Aorta (tissue), 5 donors: ENCODE measurements around the gene OR52E5. TPM values are rescaled to one million over a fixed set of nuclear protein-coding genes. Genes with fewer than 3 reads are reported as not detected.

Experiments used
- ATAC-seq: fragments of 200-7000 bp; cut with Tn5 transposase; one replicate; pipeline ENCODE4 v1.9.1; 2022; ENCODE audit warnings: moderate library complexity; ENCODE audit not compliant: low FRiP score
- DNase-seq, 2 donors: peaks; one replicate each; pipeline ENCODE4 v3.0.0-alpha.2; 2020
- H3K27ac ChIP-seq, 2 donors: one replicate each; pipeline ENCODE4 v1.5.1; 2013; ENCODE audit warnings: low read length in 2 of 2, mild to moderate bottlenecking in 2 of 2, moderate library complexity in 2 of 2, control low read depth in 1 of 2, inconsistent platforms in 1 of 2, low read depth in 1 of 2
- H3K27me3 ChIP-seq, 2 donors: one replicate each; pipeline ENCODE4 v1.6.1; 2013; ENCODE audit warnings: control low read depth in 1 of 2, low read length in 1 of 2, mild to moderate bottlenecking in 1 of 2, moderate library complexity in 1 of 2; ENCODE audit not compliant: insufficient read depth in 2 of 2, control insufficient read depth in 1 of 2
- H3K36me3 ChIP-seq, 2 donors: one replicate each; pipeline ENCODE4 v1.6.1; 2013; ENCODE audit warnings: control low read depth in 1 of 2, low read length in 1 of 2, mild to moderate bottlenecking in 1 of 2; ENCODE audit not compliant: insufficient read depth in 2 of 2, control insufficient read depth in 1 of 2
- H3K4me1 ChIP-seq, 2 donors: one replicate each; pipeline ENCODE4 v1.6.1; 2013; ENCODE audit warnings: low read length in 2 of 2, control low read depth in 1 of 2, mild to moderate bottlenecking in 1 of 2, moderate library complexity in 1 of 2; ENCODE audit not compliant: insufficient read depth in 2 of 2, control insufficient read depth in 1 of 2
- H3K4me3 ChIP-seq, 2 donors: one replicate each; pipeline ENCODE4 v1.5.1; 2013; ENCODE audit warnings: low read length in 2 of 2, control low read depth in 1 of 2, mild to moderate bottlenecking in 1 of 2
- H3K9me3 ChIP-seq: one replicate; pipeline ENCODE4 v1.6.1; 2013; ENCODE audit warnings: mild to moderate bottlenecking, low read length; ENCODE audit not compliant: control insufficient read depth
- WGBS, 2 donors: extraction: QIAGEN DNeasy Blood & Tissue Kit; methylation state at CpG; one replicate each; pipeline ENCODE4 v1.1.7; 2013; 5-methylcytosine and 5-hydroxymethylcytosine counted together
- intact Hi-C, 2 donors: fragments of 100-400 bp; cut with DNase I; formaldehyde crosslinking; loops; one replicate each; pipeline versions ENCODE4 v1.14.2 to v1.15.0; 2022
- polyA plus RNA-seq, 2 donors: library from polyadenylated mRNA; stranded (reverse); fragments of 200-250 nt; gene quantifications; one replicate each; pipeline ENCODE4 v1.2.3, GENCODE V29; 2013
- total RNA-seq, 2 donors: library from RNA; stranded (reverse); fragmentation: NEBNext Ultra II Directional; extraction: Animal tissue kit (Norgen Biotek cat#: 25700); gene quantifications; one replicate each; pipeline ENCODE4 v1.2.1, GENCODE V29; 2021
- donor health status: healthy with polysubstance abuse.
- donor health status: Bipolar disorder and iron deficiency.
- donor health status: DM: no; HTN: no; CAD: no.
- donor health status: DM: no; HTN: no; CAD: no.
- donor health status: DM: yes; HTN: yes; CAD: no.

Gene OR52E5
- total and polyA plus RNA-seq, 4 donors, result not detected

- DNase-seq, result no peak
- peaks cover under 1% of the 10 kb centered on the region for H3K9me3 ChIP-seq
- ATAC-seq, result no peak
- H3K36me3 ChIP-seq, result no peaks in the 10 kb centered on the region
- no peaks in the 10 kb centered on the region for H3K27me3 ChIP-seq
- H3K4me1 ChIP-seq, result no peaks in the 10 kb centered on the region
- 89 to 90% methylated on average over 15 of the region's 15 CpGs for WGBS, 2 donors
- intact Hi-C loops, result no loop called here
- H3K27ac ChIP-seq, result no peak overlapping the region
- no peak overlapping the region for H3K4me3 ChIP-seq
Measured at GRCh38 chr11:5928811-5929210, 35.8 kb downstream of the OR52E5 start.

- WGBS, 2 donors, result 87 to 93% methylated on average over 31 of the region's 31 CpGs
- ATAC-seq (no peak), DNase-seq (no peak)
- Histone ChIP-seq H3K27me3 (no peaks in the 10 kb centered on the region), H3K27ac (no peak overlapping the region), H3K9me3 (no peaks in the 10 kb centered on the region), H3K4me1 (no peaks in the 10 kb centered on the region), H3K4me3 (no peak overlapping the region), H3K36me3 (no peaks in the 10 kb centered on the region)
- intact Hi-C loops, result no loop called here
Measured at GRCh38 chr11:5929571-5930368, 36.8 kb downstream of the OR52E5 start.

- H3K27ac ChIP-seq, result no peak overlapping the region
- no peaks in the 10 kb centered on the region for H3K36me3 ChIP-seq
- H3K27me3 ChIP-seq, result no peaks in the 10 kb centered on the region
- H3K4me3 ChIP-seq, result no peak overlapping the region
- H3K9me3 ChIP-seq, result no peaks in the 10 kb centered on the region
- H3K4me1 ChIP-seq, result no peaks in the 10 kb centered on the region
- intact Hi-C loops, result no loop called here
- DNase-seq (no peak), ATAC-seq (no peak)
- 88 to 93% methylated on average over 19 of the region's 19 CpGs for WGBS, 2 donors
Measured at GRCh38 chr11:5930614-5931013, 37.6 kb downstream of the OR52E5 start.

- no peaks in the 10 kb centered on the region for H3K4me1 ChIP-seq
- H3K36me3 ChIP-seq, result no peaks in the 10 kb centered on the region
- H3K4me3 ChIP-seq, result no peak overlapping the region
- no peak overlapping the region for H3K27ac ChIP-seq
- DNase-seq, result no peak
- H3K9me3 ChIP-seq, result no peaks in the 10 kb centered on the region
- 91 to 93% methylated on average over 8 of the region's 8 CpGs for WGBS, 2 donors
- H3K27me3 ChIP-seq, result no peaks in the 10 kb centered on the region
- no peak for ATAC-seq
- intact Hi-C loops, result no loop called here
Measured at GRCh38 chr11:5931061-5931460, 38.1 kb downstream of the OR52E5 start.

GRCh38 chr11:5932671-5933070 is 39.7 kb downstream of the OR52E5 start:
- Histone ChIP-seq H3K27ac (no peak overlapping the region), H3K36me3 (no peaks in the 10 kb centered on the region), H3K27me3 (no peaks in the 10 kb centered on the region), H3K4me1 (no peaks in the 10 kb centered on the region), H3K4me3 (no peak overlapping the region), H3K9me3 (no peaks in the 10 kb centered on the region)
- DNase-seq (no peak), ATAC-seq (no peak)
- intact Hi-C loops, result no loop called here
- WGBS, 2 donors, result 94% methylated on average over 11 of the region's 11 CpGs

GRCh38 chr11:5933116-5933515 is 40.1 kb downstream of the OR52E5 start:
- Histone ChIP-seq H3K36me3 (no peaks in the 10 kb centered on the region), H3K27ac (no peak overlapping the region), H3K4me3 (no peak overlapping the region), H3K9me3 (no peaks in the 10 kb centered on the region), H3K27me3 (no peaks in the 10 kb centered on the region), H3K4me1 (no peaks in the 10 kb centered on the region)
- DNase-seq (no peak), ATAC-seq (no peak)
- WGBS, 2 donors, result 88 to 90% methylated on average over 10 of the region's 10 CpGs
- intact Hi-C loops, result no loop called here

- intact Hi-C loops, result no loop called here
- H3K4me1 ChIP-seq, result no peaks in the 10 kb centered on the region
- H3K27me3 ChIP-seq, result no peaks in the 10 kb centered on the region
- no peak overlapping the region for H3K4me3 ChIP-seq
- WGBS, 2 donors, result 90 to 93% methylated on average over 39 of the region's 39 CpGs
- ATAC-seq, result peak; percentile 33
- DNase-seq, result peak in 1 of 2 donors; percentile 27
- no peaks in the 10 kb centered on the region for H3K9me3 ChIP-seq
- no peaks in the 10 kb centered on the region for H3K36me3 ChIP-seq
- no peak overlapping the region for H3K27ac ChIP-seq
Measured at GRCh38 chr11:5937868-5938602, 45.0 kb downstream of the OR52E5 start.

- Histone ChIP-seq H3K9me3 (no peaks in the 10 kb centered on the region), H3K4me1 (no peaks in the 10 kb centered on the region), H3K27ac (no peak overlapping the region), H3K4me3 (no peak overlapping the region), H3K36me3 (no peaks in the 10 kb centered on the region), H3K27me3 (no peaks in the 10 kb centered on the region)
- WGBS, 2 donors, result 81 to 87% methylated on average over 21 of the region's 21 CpGs
- peak in 1 of 2 donors; percentile 72 for DNase-seq
- intact Hi-C loops, result no loop called here
- peak; percentile 33 for ATAC-seq
Measured at GRCh38 chr11:5938603-5938965, 45.6 kb downstream of the OR52E5 start.

- no peaks in the 10 kb centered on the region for H3K4me1 ChIP-seq
- WGBS, 2 donors, result 87 to 92% methylated on average over 2 of the region's 2 CpGs
- no peak for DNase-seq
Measured at GRCh38 chr11:5940748-5941147, 47.7 kb downstream of the OR52E5 start.

More at GRCh38 chr11:5940748-5941147, 47.7 kb downstream of the OR52E5 start:
- Histone ChIP-seq H3K36me3 (no peaks in the 10 kb centered on the region), H3K27ac (no peak overlapping the region), H3K27me3 (no peaks in the 10 kb centered on the region), H3K4me3 (no peak overlapping the region), H3K9me3 (no peaks in the 10 kb centered on the region)
- intact Hi-C loops, result no loop called here
- ATAC-seq, result no peak
